Endometrium (tissue), 2 donors: Measurements from ENCODE around the gene PPDPF.

Experiments
- FAIRE-seq: peaks from 2 replicates; lab custom pipeline; 2012; peaks lifted over from hg19 to GRCh38; lab: Jason Lieb, UNC
- donor health status: control.
- donor health status: control.

The PPDPF gene

DNA sequence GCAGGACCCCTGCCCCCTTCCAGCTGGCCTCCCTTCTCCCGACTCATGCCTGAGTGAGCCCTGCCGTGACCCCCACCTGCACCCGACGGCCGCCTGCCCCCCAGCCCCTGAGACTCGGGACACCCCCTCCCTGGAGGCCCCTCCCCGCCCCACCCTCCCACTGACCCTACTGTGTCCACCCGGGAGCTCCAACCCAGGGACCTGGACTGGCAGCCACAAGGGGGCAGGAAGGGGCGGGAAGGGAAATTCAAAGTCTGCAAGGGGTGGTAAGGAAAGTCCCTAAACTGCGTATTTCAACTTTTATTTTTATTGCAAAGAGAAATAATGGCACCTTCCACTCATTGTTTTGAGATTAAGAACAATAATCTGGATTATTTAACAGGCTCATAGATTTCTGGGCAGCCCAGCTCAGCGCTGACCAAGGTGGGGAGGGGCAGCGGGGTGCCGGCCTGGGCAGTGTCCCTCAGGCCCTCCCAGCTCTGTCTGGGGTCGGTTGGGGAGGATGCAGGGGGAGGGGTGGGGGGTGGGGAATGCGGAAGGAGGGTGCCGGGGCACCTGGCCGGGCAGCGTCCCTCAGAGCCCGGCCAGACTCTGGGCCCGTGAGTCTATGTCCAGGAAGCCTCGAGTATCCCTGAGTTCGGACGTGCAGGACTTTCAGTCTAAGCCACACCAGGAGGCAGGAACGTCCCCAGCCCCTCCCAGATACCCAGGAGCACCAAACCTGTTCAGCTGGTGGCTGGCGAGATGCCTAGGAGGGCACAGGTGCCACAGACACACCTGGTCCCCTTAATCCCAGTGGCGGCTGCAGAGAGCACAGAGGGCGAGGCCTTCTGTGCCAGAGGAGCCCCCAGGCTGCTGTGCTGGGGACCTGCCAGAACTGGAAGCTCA lies 17.9 kb downstream of the PPDPF start:
- FAIRE-seq, result no peak

DNA sequence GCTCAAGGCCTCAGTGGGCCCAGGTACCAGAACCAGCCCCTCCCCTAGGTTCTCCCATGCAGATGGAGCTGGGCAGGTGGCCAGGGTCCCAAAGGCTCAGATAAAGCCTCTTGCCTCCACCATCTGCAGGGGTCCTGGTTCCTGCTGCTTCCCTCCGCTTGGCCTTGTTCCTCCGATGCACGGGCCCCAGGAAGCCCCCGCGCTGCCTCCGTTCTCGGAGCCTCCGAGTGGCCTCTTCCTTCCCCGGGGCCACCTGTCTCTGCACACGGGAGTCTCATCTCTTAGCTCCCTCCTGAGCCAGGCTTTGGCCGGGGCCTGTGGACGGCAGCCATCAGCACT lies 18.5 kb downstream of the PPDPF start:
- FAIRE-seq, result no peak

DNA sequence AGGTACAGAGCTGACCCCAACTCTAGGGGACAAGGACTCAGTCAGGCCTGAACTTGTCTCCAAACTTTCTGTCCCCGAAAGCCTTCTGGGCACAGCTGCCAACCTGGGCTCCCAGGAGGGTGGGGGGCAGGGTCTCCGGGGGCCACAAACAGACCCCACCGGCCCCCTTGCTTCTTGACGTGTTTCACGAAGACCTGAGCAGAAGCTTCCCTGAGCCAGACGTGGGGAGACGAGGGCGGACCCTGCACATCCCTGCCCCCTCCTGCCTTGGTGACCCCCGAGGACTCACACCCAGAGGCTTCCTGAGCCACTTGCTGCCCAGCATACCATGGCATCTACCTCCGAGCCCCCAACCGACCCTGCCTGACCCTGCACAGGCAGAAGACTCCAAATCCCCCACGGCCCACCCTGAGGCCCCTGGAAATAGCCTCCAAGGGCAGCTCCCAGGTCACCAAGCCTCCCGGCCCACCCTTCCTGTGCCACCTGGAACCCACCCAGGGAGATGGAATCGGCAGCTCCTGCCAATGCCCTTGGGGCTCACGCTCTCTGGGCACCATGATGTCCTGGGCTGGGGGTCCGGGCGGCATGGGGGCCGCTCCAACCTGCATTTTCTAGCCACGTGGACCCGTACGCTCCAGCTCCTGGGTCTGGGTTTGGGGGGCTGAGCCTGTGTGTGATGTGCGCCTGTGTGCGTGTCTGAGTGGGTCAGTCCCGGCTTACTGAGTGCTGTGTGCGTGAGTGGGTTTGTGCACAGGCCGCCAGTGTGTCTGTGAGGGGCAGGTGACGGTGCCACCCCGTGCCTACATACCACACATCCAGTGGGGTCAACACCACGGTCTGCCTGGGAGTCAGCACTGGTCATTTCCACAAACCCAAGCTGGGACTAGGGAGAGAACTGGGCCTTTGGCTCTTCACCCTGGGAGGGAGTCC lies 19.1 kb downstream of the PPDPF start:
- no peak for FAIRE-seq

DNA sequence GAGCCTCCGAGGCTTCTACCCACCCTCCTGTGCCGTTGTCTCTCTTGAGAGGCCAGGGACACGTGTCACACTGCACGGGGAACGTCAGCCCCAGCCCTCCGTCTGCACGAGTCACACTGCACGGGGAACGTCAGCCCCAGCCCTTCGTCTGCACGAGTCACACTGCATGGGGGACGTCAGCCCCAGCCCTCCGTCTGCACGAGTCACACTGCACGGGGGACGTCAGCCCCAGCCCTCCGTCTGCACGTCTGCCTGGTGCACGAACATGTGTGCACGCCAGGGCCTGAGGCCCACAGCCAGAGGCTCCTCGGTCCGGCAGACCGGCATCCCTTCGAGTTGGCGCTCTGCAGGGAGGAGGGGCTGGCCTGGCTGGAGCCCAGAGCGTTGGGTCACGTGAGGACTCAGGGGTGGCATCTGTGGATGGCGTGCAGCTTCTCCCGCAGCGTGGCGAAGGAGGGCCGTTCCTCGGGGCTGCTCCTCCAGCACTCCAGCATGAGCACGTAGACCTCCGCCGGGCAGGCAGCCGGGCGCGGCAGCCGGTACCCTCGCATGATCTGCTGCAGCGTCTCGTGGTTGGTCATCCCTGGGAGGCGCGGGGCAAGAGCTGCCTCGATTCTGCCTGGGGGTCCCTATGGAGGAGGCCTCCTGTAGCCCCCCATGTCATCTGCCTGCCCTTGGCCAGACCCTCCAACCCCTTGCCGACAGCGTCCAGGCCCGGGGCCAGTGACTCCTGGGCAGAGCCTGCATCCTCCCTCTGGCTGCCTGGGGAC lies 20.0 kb downstream of the PPDPF start:
- no peak for FAIRE-seq

DNA sequence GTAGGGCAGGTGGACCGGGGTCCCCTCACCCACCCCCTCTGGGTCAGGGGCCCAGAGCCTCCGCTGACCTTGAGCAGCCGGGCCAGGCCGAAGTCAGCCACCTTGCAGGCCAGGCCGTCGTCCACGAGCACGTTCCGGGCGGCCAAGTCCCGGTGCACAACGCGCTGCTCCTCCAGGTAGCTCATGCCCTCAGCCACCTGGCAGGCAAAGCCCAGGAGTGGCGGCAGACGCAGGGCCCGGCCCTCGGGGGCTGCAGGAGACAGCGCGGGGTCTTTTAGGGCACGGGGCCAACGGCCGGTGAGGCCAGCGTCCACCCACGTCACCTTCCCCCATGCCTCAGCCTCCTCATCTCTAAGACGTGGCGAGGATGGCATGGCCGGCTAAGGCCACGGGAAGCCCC lies 20.8 kb downstream of the PPDPF start:
- FAIRE-seq, result no peak

DNA sequence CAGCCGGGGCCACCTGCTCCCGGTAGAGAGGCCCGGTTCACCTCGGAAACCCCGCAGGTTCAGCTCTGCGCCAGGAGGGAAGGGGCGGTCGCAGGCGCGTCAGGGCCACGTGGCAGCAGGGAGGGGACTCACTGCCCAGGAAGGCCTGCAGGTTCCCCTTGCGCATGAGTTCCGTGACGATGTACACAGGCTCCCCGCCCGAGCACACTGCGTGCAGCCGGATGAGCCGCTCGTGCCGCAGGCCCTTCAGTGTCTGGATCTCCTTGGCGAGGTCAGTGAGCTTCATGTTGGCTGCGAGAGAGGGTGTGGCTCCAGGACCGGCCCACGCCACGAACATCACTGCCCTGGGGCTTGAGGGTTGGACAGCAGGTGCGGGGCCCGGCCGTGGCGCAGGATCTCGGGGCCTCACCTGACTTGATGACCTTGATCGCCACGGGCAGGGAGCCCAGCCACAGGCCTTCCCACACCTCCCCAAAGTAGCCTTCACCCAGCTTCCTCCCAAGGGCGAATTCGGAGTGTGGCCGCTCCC lies 21.5 kb downstream of the PPDPF start:
- no peak for FAIRE-seq

DNA sequence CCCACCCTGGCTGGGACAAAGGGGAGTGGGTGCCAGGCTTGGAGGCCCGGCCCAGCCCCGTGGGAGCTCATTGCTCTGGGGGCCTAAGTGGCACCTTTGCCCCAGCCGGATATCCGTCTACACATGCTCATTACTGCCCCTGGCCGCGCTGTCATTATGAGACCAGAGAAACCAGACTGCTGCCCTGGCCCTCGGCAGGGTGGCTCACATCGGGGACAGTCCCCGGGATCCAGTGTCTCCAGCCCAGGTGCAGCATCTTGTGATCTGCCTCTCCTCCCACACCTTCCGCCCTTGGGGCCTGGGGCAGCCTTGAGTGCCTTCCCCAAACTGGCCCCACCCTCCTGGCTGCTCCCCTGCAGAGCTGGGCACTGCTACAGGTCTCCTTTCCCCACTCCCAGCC lies 22.1 kb downstream of the PPDPF start:
- no peak for FAIRE-seq

DNA sequence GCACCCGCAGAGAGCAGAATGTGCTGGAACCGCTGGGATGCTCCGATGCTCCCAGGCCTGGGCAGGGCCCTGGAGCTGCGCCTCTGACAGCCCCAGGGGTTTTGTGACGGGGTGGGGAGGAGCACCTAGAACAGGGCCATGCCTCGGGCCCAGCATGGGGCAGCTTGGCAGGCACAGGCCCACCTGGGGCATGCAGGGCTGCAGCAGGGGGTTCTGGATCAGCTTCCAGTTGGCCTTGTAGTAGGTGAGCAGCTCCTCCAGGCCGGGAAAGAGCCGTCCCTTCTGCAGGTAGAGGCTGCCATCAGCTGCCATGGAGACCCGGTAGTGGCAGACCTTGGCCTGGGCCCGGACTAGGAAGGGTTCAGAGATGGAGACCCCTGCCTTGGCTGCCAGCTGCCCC lies 22.6 kb downstream of the PPDPF start:
- FAIRE-seq, result no peak

DNA sequence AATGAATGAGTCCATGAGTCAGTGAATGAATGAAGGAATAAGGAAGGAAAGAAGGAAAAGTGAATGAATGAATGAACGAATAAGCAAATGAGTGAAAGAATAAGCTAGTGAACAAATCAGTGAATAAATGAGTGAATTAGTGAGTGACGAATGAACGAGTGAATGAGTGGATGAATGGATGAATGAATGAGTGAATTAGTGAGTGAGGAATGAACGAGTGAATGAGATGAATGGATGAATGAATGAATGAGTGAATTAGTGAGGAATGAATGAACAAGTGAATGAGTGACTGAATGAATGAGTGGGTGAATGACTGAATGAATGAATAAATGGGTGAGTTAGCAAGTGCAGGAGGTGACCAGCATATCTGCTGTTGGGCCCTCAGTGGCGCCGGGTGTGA lies 23.2 kb downstream of the PPDPF start:
- FAIRE-seq, result no peak

DNA sequence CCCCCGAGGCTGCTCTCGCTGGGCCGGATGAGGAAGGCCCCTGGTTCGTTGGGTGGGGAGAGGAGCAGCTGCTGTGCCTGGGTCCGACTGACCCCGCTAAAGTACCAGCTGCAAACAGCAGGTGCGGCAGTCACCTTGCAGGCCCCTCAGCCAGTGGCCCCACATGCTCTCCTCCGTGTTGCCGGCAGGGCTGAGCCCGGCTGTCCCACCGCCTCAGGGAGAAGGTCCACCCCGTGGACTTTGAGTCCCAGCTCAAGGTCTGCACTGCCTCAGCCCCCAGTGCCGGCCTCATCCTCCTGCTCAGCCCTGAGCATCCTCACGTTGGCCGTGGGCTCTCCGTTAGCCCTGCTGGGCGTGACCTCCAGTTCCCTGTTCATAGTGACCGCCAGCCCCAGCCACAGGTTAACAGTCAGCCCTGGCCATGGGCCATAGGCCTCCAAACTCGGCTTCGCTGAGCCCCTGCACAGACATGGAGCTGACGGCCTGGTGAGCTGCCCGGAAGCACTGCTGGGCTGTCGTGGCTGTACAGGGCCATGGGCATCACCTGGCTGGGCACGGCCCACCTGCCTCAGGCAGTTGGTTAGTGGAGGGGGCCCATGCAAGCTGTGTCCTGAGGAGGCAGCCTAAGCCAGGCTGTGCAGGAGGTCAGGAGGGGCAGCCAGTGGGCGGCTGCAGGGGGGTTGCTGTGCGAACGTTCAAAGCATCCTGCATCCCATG lies 23.8 kb downstream of the PPDPF start:
- FAIRE-seq, result no peak

DNA sequence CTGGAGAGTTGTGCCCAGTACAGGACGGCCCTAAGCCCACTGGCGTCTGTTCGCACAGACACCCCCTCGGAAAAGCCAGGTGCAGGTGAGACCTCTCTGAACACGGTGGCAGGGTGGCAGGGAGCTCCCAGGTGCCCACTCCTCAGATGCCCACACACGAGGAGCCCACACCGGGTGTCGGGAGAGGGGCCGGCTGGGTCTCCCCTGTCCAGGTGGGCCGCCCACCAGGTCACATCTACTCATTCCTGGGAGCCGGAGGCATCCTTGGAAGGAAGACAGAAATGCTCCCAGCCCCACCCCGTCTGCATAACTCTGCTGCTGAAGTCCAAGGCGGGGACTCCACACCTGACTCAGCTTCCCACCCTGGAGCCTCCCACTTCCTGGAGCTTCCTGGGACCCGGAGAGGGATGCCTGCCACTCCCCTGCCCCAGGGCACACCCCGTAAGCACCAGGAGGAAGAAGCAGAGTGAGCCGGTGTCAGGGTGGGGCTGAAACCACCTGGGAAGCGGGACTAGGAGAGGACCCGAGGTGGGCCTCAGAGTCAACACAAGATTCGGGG lies 24.5 kb downstream of the PPDPF start:
- no peak for FAIRE-seq

DNA sequence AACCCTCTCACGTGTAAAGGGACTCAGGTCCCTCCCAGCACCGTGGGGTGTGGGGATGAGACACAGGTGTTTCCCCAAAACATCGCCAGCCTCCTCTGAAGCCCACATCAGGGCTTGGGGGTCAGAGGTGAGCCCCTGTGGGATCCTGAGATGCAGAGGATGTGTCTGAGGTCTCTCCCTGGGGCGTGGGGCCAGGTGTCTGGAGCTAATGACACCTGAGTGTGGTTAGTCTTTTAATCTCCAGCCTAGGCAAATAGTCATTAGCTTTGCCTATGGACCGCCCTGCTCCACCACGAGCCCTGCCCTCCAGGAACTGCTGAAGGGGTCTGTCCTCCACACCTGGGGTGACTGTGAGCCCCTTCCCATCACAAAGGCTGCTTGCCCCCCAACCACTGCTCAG lies 25.2 kb downstream of the PPDPF start:
- no peak for FAIRE-seq

DNA sequence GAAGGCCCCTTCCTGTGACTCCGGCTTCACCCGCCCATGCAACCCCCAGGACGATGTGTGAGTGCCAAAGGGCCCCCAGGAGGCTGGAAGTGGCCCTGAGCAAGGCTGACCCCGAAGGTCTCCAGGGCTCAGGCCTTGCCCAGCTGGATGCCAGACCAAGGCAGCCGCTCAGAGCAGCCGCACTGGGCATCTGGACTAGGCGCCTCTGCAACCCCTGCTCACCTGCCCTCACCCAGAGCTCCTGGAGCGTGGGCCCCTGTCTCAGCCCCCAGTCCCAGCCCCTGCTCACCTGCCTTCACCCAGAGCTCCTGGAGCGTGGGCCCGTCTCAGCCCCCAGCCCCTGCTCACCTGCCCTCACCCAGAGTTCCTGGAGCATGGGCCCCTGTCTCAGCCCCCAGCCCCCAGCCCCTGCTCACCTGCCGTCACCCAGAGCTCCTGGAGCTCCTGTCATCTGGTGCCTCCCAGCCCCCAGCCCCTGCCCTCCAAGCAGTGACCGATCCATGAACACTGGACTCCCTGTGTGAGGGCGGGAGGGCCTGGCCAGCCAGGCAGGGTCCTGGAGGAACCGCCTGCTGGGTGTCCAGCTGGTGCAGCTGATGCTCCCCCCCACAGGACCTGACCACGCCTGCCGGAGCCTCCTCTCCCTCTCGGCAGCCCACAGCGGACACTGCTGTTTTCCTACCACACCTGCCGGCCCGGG lies 25.8 kb downstream of the PPDPF start:
- FAIRE-seq, result no peak

DNA sequence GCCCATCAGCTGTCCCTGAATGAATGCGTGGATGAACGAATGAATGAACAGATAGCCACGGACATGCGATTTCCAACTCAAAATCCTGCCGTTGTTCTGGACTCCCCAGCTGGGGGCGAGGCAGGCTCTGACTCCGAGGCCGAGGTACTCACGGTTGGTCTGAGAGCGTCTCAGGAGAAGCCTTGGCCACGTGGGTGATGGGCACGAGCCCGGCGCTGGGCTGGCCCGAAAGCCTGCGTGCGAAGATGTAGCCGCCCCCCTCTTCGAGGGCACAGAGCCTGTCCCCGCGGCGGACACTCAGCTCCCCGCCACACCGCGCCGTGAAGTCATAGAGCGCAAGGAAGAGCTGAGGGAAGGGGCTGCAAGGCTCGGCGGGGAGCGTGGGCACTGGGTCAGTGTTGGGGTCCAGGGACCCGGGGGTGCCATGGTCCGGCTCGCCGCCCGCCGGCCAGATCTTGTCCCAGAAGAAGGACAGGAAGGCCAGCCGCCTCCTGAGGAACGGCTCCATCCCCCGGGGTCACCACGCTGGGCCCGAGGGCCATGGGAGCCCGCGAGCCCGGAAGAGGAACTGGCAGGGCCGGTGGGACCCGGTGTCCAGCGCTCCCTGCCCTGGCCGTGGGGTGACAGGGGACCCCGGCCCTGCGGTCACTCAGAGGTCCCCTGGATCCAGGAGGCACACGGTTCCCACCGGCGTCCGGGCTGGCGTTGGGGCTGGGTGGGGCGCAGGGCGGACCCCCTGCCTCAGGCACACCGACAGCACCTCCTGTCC lies 26.6 kb downstream of the PPDPF start:
- no peak for FAIRE-seq

DNA sequence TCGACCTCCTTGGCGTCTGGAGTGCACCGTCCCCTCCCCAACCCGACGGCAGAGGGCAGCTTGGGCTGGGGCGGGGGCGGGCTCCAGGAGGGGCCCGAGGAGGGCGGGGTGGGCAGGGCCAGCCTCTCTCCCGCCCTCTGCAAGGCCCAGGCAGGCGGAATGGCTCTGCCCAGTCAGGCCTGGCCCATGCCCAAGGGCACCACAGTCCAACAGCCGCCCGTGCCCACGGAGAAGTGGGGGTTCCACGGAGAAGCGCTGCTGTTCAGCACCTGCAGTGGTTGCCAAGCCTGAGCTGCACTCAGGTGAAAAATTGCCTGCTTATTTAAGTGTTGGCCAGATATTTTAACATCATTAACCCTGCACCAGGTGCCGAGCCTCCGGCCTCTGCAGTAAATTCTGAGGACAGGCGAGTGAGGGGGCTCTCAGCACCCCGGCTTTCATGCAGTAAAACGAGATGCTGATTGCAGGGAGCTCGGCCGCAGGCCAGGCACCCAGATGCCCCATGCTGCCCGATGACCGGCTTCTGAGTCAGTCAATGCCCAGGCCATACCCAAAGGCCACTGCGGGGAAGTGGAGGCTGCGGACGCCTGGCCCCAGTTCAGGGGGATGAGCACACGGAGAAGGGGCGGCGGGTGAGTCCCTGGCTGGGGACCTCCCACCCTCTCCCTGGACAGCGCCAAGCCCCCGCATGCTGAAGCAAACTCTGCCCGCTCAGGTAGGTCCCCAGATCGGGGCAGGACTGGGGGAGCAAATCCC lies 27.3 kb downstream of the PPDPF start, which contains the start of gene SRMS:
Gene SRMS (minus strand): TSS at position 25 of the 756 bp plus-strand sequence. CDS start 286 bp downstream, outside the sequence.
- FAIRE-seq, result no peak

DNA sequence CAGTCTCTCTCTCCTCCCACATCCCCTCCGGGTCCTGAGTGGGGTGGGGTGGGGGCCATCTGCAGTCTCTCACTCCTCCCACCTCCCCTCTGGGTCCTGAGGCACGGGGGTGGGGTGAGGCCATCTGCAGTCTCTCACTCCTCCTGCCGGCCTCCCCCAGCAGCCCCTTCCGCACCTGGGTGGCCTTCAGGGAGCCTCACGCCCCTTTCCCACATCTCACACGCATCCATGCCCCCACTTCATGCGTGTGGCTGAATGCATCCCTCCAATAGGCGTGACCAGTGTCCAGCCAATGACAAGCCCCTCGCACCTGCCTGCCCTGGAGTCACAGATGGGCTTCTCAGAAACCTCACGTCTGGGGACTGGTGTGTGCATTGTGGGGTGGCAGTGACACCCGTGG lies 28.0 kb downstream of the PPDPF start:
- no peak for FAIRE-seq

DNA sequence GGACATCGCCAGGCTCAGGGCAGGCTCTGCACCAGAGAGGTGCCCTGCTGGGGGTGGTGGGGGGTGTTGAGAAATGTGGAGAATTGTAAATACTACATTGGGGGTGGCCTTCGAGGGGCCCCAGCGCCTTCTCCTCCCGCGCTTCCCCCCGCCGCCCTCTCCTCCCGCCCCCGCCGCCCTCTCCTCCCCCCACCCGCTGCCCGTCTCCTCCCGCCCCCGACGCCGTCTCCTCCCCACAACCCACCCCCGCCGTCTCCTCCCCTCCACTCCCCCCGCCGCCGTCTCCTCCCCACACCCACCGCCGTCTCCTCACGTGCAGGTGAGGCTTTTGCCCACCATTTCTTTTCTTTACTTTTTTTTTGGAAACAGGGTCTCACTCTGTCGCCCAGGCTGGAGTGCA lies 28.5 kb downstream of the PPDPF start:
- no peak for FAIRE-seq

DNA sequence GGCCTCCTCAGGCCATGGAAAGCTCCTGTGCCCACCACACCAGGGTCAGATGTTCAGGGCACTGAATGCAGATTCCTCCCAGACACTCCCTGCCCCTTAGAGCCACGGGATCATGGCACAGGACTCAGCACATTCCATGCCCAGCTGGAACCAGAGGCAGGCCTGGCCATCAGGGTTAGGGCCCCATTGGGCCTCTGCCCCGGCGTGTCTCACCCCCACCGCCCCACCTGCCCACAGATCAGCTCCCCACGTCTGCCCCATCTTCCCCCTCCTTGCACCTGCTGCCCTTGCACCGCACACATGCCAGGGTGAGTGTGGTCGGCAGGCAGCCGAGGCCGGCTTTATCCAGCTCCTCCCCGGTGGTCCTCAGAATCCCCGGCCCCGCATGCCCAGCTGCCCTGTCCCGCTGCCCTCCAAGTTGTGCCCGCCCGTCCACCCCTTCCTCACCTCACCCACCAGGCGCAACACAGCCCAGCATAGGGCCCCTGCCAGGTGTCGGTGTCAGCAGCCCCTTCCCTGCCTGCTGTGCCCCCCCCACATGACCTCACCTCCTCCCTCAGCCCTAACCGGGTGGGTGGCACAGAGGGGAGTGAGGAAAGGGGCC lies 29.2 kb downstream of the PPDPF start:
- no peak for FAIRE-seq

DNA sequence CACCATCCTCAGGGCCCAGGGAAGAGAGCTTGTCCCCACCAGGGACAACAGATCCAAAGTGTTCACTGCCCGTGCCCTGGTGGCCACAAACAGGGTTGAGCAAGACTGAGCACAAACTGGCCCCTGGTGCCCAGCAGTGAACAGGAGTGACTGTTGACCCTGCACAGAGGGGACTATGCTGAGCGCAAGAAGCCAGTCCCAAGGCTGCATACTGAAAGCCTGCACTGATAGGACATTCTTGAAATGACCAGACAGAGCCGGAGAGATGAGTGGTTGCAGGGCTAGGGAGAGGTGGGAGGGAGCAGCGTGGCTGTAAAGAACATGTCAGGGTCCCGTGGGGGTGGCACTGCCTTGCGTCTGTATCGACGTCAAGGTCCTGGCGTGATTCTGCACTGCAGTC lies 30.5 kb downstream of the PPDPF start:
- no peak for FAIRE-seq
